ENCODE measurements around the gene SERPINB6. TPM values are rescaled to one million over a fixed set of nuclear protein-coding genes. Genes with fewer than 3 reads are reported as not detected.

SERPINB6 gene
- total RNA-seq, 1 donor from 2014 or later: 120 TPM

DNA sequence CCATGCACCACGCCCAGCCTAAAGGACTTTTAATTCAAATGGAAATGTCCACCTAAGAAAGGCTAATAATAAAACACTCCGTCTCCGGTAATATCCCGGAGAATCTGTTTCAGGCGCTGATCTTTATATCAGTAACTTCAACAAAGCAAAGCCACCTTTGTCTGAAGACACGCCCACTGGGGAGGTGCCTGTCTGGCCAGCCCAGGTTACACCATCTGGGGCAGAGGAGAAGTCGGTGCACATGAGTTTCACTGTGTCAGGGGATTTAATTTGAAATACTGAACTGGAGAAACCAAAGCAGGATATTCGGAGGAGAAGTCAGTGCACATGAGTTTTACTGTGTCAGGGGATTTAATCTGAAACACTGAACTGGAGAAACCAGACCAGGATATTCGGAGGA is 9.4 kb downstream of the SERPINB6 start:
- TF ChIP-seq, protein P1, sequence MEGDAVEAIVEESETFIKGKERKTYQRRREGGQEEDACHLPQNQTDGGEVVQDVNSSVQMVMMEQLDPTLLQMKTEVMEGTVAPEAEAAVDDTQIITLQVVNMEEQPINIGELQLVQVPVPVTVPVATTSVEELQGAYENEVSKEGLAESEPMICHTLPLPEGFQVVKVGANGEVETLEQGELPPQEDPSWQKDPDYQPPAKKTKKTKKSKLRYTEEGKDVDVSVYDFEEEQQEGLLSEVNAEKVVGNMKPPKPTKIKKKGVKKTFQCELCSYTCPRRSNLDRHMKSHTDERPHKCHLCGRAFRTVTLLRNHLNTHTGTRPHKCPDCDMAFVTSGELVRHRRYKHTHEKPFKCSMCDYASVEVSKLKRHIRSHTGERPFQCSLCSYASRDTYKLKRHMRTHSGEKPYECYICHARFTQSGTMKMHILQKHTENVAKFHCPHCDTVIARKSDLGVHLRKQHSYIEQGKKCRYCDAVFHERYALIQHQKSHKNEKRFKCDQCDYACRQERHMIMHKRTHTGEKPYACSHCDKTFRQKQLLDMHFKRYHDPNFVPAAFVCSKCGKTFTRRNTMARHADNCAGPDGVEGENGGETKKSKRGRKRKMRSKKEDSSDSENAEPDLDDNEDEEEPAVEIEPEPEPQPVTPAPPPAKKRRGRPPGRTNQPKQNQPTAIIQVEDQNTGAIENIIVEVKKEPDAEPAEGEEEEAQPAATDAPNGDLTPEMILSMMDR (conservative IDR thresholded peaks at IDR 0.05; ENCODE audit: low read depth, low read length): no peak
- no peak for DNase-seq (ENCODE audit: low read depth)
- H3K4me3 ChIP-seq (ENCODE audit: low read depth, low read length): no peak overlapping the region

GRCh38 chr6:2961506-2961905 is 9.9 kb downstream of the SERPINB6 start:
- no peak overlapping the region for H3K4me3 ChIP-seq (ENCODE audit: low read depth, low read length)
- TF ChIP-seq, protein P1 (conservative IDR thresholded peaks at IDR 0.05; ENCODE audit: low read depth, low read length): no peak
- no peak for DNase-seq (ENCODE audit: low read depth)

- TF ChIP-seq, protein P1 (conservative IDR thresholded peaks at IDR 0.05; ENCODE audit: low read depth, low read length): no peak
- no peak overlapping the region for H3K4me3 ChIP-seq (ENCODE audit: low read depth, low read length)
- DNase-seq (ENCODE audit: low read depth): no peak
Observed at GRCh38 chr6:2960935-2961334, 10.4 kb downstream of the SERPINB6 start.

GRCh38 chr6:2959909-2960719 is 11.3 kb downstream of the SERPINB6 start:
- no peak overlapping the region for H3K4me3 ChIP-seq (ENCODE audit: low read depth, low read length)
- TF ChIP-seq, protein P1 (conservative IDR thresholded peaks at IDR 0.05; ENCODE audit: low read depth, low read length): no peak
- DNase-seq (ENCODE audit: low read depth): peak; percentile 46

DNA sequence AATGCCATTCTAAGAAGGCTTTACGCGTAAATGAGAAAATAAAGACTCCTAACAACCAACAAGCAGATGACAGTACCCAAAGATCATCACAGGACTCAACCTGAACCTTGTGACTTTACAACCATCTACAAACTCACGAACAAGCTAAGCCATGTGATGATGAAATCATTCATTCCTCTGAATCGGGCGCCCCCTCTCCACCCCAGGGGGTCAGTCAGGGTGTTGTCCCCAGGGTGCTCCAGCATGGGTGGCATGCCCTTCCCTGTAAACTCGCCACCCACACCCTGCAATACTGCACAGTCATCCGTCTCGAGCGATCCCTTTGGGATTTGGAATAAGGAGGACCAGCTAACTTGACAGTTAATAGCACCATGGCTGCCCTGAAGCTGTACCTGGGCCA is 12.6 kb downstream of the SERPINB6 start:
- TF ChIP-seq, protein P1 (conservative IDR thresholded peaks at IDR 0.05; ENCODE audit: low read depth, low read length): no peak

DNA sequence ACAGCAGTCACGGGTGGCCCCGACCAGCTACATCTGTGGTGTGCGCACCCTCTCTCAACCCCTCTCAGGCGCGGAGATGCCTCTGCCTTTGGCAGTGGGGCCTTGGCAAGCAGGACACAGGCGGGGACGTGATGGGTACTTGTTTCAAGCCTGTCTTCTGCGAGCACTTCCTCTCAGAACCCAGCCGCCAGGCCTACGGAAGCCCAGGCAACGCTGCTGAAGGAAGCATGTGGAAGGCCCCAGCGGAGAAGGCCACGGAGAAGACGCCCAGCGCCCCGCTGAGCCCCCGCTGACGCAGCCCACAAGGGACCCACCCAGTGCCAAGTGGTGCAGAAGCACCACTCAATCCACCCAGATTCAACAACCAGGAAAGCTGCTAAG is 13.0 kb downstream of the SERPINB6 start:
- no peak for DNase-seq (ENCODE audit: low read depth)
- TF ChIP-seq, protein P1 (conservative IDR thresholded peaks at IDR 0.05; ENCODE audit: low read depth, low read length): no peak
- no peak overlapping the region for H3K4me3 ChIP-seq (ENCODE audit: low read depth, low read length)

More for the DNA sequence above, 12.6 kb downstream of the SERPINB6 start:
- DNase-seq (ENCODE audit: low read depth): no peak
- no peak overlapping the region for H3K4me3 ChIP-seq (ENCODE audit: low read depth, low read length)

All from epithelial cell of proximal tubule (primary cell).